ENCODE measurements around the gene APOBEC3H.
A peak's percentile ranks its signal among the peaks of the same experiment; 100 is the strongest.

The APOBEC3H gene

DNA sequence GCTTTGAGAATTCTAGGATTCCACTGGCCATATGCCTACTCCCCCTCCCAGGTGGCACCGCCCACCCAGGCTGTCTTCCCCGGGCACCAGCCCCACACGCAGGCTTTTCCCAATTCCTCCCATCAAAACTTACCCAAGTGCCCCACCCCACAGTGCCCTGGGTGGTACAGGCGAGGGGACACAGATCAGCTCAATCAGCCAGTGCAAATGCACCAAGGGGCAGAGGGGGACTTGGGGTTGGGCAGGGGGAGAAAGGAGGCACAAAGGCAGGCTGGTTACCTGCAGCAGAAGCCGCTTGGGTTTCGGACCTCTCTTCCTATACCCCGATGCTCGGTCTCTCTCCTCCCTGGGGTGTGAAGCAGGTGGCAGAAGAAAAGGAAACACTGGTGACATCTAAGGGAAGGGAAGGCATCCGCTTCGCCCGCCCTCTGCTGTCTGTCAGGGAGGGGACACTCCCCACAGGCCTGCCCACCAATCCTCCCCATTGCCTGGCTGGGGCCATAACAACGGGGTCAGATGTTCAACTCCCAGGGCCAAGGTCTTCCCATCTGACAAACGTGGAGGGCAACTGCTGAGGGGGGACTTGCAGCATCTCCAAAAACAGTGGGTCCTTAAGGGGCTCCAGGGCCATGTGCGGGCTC, 41.4 kb downstream of the APOBEC3H start:
- no peak for DNase-seq

DNA sequence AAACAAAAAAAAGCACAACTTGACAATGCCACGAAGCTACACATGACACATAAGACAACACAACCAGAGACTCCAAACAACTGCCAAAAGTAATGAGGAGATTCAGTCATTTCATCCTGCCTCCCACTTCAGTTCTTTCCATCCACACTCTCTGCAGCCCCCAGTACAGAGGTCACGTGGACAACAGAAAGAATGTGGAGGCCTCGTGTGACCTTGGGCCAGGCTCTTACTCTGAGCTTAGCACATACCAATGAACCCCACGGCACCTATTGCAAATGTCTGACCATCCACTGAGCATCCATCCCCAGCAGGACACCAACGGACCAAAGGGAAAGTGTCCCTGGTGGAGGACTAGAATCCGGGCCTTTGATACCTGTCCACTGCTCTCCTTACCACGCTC, 42.9 kb downstream of the APOBEC3H start:
- no peak for DNase-seq

DNA sequence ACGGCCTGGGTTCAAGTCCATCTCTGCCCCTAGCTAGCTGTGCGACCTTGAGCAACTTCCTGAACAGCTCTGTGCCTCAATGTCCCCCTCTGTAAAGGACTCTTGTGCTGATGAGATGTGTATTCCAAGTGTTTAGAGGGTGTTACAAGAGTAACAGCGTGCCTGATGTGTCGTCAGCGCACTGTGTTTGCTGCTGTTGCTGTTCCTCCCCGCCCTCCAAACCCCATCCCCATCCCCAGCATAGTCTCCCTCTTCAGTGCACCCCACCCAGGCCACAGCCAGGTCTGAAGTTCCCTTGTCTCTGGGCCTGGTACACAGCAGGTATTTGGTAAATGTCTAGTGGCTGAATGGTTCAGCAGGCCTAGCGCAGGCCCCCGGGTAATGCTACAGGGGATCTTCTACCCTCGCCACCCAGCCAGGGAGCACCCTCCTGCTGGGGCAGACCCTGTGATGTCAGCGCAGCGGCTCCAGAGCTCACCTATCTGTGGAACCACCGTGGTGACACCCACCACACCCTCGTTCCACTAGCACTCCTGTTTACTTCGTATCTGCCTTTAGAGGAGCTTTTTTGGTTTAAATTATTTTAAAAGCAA, 45.1 kb downstream of the APOBEC3H start:
- DNase-seq: no peak

DNA sequence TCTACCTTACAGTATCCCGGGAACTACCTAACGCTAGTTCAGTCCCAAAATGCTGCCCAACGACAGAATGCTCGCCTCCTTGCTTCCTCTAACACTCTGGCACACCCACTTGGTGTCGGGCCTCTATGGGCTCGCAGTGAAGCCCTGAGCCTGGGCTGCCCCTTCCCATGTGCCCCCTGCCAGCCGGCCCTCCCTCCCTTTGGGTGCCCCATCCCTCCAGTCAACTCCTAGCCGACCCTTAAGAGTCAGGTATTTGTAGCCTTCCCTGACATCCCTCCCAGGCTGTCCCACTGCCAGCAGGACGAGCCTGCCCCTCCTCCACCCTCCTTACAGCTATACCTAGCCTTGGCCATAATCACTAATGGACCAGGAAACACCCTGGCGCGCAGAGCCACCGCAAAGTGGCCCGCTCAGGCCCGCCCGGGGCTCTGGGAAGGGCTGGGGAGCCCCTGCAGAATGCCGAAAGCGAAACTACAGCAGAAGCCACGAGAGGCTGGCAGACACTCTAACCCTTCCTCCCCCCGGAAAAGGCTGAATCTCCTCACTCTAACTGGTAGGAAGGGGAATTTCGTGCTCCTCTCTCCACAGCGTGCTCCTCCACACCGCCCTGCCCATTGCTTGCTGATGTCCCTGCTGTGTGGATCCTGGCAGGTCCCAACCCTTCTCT, 47.2 kb downstream of the APOBEC3H start:
- peak; percentile 53 for DNase-seq

DNA sequence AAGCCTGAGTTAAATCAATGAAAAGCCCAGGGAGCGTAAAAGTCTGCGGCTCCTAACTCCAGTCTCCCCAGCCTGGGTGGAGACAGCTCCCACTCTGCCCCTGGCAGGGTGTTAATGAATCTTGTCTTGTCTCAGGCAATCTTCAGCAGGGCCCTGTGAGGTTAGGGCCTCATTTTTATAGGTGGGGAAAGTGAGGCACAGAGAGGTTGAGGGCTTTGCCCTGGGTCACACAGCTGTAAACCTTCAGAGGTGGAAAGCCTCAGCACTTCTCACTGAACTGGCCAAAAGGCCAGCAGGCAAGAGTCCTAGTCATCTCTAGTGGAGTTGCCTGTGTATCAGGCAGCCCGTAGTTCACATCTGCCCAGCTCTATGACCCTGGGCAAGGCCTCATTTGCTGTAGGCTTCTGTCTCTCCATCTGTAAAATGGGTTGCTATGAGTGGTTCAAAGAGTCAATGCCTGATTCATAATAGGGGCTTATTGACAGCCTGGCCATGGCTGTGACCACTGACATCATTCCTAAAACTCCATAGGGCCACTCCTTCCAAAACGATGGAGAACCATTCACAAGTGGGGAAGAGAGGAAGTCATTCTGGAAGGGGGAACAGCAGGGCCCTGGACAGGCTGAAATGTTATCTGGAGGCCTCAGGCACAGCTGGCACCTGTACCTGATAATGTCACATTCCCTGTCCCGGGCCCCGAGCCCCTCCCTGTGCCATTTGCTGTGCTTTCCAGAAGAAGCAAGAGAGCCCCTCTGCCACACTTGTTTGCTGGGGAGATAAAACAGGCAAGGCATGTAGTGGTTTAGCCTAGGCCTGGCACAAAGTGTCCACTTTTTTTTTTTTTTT, 49.4 kb downstream of the APOBEC3H start:
- no peak for DNase-seq

DNA sequence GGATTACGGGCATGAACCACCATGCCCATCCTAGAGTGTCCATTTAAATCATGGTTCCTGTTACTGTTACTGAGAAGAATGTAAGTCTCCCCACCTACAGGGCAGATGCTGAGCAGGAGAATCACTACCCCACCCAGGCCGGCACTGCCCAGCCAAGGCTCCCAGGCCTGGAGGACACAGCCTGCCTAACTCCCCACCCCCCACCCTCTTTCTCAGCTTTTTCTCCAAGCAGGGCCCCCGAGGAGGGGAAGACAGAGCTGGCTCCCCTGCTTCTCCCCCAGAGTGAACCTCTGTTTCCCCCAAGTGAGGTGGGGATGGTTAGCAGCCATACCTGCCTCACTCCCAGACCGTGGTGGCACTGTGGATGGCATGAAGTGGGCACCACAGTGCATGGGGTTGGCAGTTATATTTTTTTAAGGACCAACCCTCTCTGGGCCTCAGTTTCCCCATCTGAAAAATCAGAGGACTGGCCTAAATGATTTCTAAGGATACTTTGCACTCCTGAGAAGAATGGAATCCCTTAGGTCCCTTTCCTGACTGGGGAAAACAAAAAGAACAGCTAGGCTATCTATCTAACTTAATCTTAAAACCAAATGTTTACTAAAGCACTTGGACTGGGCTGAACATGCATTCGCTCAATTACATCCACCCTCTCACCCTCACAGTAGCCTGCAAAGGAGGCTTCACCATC, 50.4 kb downstream of the APOBEC3H start:
- no peak for DNase-seq

DNA sequence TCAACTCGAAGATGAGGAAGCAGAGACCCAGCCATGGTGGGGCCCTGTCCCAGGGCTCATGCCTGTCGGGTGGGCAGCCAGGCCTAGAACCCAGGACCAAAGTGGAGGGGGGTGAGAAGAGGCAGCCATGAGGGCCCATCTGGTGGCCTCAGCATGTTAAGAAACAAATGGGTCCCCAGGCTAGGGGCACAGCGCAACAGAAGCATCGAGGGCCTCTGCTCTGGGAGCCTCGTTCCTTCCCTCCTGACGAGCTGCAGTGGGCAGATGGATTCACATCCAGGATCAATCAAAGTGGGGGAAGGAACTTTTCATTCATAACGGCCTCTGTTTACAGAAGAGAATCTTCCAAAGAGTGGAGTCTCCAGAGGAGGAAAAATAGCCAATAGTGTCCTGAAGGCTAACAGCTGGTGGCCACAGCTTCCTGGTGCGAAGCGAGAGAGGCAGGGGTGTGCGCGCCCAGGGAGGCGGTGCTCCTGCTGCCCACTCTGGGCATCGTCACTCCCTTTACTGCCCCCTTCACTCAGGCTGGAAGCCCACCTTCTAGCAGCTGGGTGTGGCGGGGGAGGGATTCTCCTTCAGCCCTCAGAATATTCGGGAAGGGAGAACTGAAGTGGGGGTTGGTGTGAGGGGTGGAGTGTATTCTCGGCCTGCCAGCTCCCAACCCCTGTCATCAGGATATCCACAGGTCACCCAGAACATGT, 51.1 kb downstream of the APOBEC3H start:
- DNase-seq: no peak

DNA sequence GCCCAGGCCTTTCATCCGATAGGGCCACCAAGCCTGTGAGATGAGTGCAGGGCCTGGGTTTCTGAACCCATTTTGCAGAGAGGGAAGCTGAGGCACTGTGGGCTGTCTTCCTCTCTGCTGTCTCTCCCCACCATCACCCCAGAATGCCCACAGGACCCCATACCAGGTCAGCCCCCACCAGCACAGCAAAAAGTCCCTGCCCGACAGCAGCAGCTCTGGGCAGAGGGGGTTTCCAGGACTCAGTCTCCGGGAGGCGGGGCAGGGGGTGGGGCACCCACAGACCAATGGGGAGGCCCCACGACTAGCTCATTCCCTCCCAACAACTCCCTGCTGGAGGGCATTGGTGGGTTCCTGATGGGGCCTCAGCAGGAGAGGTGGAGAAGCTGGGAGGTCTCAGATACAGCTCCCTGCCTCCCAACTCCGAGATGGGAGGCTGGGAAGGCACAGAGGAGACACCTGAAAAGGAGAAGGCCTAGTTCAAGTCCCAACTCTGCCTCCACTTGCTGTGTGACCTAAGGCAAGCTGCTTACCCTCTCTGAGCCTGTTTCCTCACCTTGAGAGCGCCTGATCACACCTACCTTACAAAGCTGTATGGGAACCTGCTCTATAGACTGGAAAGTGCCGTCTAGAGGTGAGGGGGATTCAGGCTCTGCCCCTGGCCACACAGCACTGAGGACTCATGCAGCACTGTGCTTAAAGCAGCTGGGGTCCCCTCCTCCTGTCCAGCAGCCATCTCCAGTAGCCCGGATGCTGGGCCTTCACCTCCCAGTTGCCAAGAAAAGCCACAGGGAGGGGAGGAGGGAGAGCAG, 51.9 kb downstream of the APOBEC3H start:
- DNase-seq: peak; percentile 32

DNA sequence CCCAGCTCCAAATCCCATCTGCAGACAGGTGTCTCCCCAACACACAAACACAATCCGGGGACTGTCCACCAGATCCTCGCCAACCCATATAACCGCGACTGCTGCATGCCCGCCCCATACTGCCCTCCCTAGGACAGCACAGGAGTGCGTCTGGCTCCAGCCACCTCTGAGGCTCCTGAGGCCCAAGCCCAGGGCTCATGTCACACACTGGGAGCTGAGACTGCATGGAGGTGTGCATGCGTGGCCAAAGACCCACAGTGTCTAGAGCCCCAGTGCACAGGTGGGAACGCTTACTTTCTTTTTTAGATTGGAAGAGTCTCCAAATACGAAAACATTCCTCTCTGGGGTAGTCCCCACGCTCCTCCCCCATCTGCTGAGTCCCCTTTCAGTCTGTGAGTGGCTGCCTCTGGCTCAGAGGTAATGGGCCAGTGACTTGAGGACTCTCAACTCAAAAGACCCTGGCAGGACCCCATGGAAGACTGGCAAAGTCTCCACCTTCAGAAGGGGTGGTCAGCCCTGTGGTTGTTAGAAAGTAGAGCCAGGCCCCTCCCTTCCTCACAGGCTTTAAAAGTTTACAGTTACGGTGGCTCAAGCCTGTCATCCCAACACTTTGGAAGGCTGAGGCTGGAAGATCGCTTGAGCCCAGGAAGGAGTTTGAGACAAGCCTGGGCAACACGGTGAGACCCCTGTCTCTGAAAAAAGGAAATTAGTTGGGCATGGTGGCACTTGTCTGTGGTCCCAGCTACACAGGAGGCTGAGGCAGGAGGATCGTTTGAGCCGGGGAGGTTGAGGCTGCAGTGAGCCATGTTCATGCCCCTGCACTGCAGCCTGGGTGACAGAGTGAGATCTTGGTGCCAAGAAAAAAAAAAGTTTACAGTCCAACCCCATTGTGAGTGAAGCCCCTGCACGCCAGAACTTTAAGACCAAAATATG, 53.1 kb downstream of the APOBEC3H start:
- no peak for DNase-seq

DNA sequence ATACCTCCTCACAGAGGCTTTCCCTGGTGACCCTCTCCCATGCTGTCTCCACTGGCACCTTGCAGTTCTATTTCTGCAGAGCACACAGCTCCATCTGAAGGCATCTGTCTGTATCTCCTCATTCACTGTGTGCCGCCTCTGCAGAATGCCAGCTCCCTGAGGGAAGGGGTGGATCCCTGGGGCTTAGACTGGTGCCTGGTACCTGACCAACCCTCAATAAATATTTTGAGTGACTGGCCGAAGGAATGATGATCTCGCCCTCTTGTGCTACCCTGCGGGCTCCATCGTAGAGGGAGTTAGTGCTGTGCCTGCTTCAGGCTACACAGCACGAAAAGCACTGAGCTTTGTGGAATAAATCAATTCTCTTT, 53.8 kb downstream of the APOBEC3H start:
- peak; percentile 30 for DNase-seq

DNA sequence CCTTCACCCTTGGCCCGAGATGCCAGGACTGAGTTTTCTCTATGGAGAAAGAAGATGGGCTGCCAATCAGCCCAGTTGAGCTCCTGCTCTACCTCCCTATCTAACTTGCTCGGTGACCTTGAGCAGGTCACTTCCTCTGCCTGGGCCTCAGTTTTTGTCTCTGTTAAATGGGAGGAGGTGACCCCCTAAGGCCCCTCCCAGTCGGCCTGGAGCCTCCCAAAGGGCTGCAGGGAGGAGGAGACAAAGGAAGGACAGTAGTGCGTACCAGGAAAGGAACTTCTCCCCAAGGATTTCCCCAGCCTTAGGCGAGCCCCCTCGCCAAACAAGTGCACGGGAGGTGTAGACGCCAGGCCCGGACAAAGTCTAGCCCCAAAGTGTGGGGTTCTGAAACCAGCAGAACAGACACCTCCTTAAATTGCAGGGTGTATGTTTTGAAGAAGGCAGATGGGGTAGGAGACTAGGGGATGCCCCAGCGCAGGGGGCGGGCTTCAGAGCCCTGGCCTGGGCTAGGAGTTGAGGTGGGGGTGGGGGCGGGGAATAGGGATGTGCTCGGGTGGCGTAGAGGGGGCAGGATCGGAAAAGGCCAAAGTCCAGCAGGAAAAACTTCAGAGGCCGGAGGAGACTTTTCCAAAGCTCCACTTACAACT, 54.4 kb downstream of the APOBEC3H start:
- no peak for DNase-seq

DNA sequence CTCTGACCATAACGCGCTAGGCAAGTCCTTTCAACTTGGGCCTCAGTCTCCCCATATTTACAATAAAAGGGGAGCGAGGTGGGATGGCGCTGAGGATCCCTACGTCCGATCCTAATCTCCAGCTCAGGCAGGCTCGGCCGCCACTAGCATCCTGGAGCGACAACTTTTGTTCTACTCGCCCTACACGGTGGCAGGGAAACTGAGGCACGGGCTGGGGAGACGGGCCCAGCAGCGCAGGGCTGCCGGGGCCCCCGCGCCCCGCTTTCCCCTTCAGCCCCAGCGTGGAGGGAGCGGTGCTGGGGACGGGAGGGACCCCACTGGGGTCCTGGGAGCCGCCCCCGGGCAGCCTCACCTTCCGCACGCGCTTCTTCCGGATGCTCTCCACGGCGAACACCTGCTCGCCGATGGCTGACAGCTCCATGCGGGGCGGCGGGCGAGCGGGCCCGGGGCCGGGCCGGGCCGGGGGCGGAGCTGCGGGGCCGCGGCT, 55.0 kb downstream of the APOBEC3H start:
- no peak for DNase-seq

DNA sequence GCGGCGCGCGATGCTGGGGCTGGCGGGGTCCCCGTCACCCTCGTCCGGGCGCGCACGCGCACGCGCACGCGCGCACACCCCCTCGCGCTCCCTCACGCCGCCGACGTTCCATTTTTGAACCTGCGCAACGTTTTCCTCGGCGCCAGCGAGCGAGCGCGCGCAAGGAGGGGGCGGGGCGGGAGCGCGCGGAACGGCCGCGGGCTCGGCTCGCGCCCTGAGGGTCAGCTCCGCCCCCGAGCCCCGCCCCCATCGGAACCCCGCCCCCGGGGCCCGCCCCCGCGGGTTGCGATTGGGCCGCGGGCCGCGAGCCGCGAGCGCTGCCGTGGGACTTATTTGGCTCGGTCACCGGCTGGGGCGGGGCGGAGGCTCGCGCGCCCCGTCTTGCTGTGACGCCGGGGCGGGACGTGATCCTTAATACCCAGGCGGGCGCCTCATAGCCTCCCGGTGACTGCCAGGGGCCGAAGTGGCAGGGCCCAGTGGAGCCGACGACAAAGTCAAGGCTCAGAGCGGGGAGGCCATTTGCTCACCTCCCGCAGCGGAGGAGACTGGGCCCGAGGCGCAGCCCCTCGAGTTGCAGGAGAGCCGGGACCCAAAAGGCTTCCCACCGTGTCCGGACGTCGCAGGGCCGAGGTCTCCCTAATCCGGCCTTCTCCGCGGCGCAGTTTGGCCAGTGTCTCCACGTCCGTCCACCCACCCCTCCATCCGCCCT, 55.6 kb downstream of the APOBEC3H start, which contains the start of gene CBX7:
Gene CBX7, minus strand, starts transcription at position 170 of the 709 bp plus-strand sequence. CDS start 236 bp downstream, outside the sequence.
- peak; percentile 90 for DNase-seq

DNA sequence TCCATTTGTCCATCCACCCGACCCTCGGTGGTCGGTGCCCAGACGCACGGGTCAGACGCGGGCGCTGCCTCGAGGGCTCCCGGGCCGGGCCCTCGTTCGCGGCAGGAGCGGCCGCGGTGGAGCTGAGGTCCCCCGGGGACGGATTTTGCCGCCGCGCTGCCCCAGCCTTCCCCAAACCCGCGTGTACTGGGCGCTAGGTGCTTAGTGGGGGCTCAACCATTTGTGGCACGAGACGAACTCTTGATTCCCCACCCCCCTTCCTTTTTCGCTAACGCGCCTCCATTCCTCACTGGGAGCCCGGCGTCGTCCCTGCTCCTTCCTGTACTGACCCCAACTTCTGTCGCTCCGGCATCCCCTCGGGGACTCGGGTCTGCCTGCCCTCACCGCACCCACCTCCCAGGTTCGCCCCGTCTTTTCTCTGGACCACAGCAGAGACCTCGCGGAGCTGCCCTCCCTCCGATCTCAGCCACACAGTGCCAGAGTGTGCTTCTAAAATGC, 56.2 kb downstream of the APOBEC3H start:
- no peak for DNase-seq
